ENCODE measurements around the gene URB1. TPM values are rescaled to one million over a fixed set of nuclear protein-coding genes. Genes with fewer than 3 reads are reported as not detected.

URB1 gene
- total and polyA plus RNA-seq, 9 of the 15 experiments (the other 6 are each of a cell fraction or from before 2014, with no cell fraction given) = 0.97 to 53.6 (median 21.5) TPM

DNA sequence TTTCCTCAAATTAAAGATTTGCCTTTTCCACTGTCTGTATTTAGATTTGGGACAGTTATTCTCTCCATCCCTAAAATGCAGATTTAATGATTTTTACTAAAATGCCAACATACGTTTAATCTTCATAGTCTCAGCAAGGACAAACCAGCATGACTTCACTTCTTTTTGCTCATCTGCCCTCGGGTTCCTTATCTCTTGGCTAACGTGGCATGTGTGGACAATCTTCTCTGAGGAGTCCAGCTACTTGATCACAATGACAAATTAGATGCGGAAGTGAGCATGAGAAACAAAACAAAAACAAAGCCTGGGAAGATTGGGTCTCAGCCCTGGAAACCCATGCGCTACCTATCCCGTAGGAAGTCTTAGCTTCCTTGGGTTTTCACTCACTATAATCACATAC is 93.1 kb downstream of the URB1 start:
- Histone ChIP-seq H2AFZ (ENCODE audit: low read depth, low read length) (no peak overlapping the region), H4K20me1 (replicated peaks; ENCODE audit: control insufficient read depth, insufficient read depth, low read length) (no peaks in the 10 kb centered on the region), H3K79me2 (ENCODE audit: control insufficient read depth, insufficient read depth, low read length) (no peaks in the 10 kb centered on the region), H3K36me3 (ENCODE audit: control insufficient read depth, insufficient read depth, low read length) (peaks cover 34% of the 10 kb centered on the region), H3K4me3 (no peak overlapping the region), H3K27ac (ENCODE audit: extremely low read depth, low read depth, low read length) (no peak overlapping the region), H3K9me3 (replicated peaks; ENCODE audit: control insufficient read depth, insufficient read depth, low read depth, low read length) (peaks cover 6% of the 10 kb centered on the region), H3K9ac (ENCODE audit: insufficient read depth in 1 of 2, low read depth in 2 of 2, low read length in 2 of 2) (no peak overlapping the region), H3K9me1 (ENCODE audit: control insufficient read depth, insufficient read depth, low read length) (peaks cover 3% of the 10 kb centered on the region), H3K4me2 (ENCODE audit: insufficient read depth, low read length) (no peak overlapping the region), H3K4me1 (replicated peaks in 1 of 2; ENCODE audit: control insufficient read depth in 2 of 2, insufficient read depth in 2 of 2, low read length in 2 of 2) (peaks cover 2 to 11% of the 10 kb centered on the region in 2 experiments; a peak in 4 of 5 replicates), H3K27me3 (ENCODE audit: control insufficient read depth in 2 of 2, insufficient read depth in 2 of 2, low read length in 2 of 2) (no peaks in the 10 kb centered on the region)
- POLR2A ChIA-PET = interaction anchor here (1.1 to 2.1 kb wide), 2 partner anchors 14 to 21 kb away, joined by 4 to 6 read pairs; partner anchors contain the start of gene MIS18A
- intact Hi-C loops (cut with micrococcal nuclease) = loop anchor here (10.0 kb wide), 1 partner anchor 285 kb away; the partner anchor contains the start of gene TCP10L
- no TSS peak for BruUV-seq (replicated peaks)
- in situ Hi-C loops (cut with MboI) = no loop called here
- WGBS (ENCODE audit: insufficient coverage, low coverage, missing lambda C conversion rate) = 53% methylated on average over 6 of the region's 6 CpGs
- peak; percentile 11 for FAIRE-seq
- DNase-seq (ENCODE audit: extremely low read depth in 1 of 4, low spot score in 3 of 4) = no peak
- ATAC-seq = no peak
- CTCF ChIA-PET (ENCODE audit: low intra/inter-chr PET ratio) = no interaction called here
- TF ChIP-seq MEIS2 (IDR thresholded peaks at IDR 0.05; ENCODE audit: partially characterized antibody) (peak; percentile 20), SIX5 (IDR thresholded peaks at IDR 0.05; ENCODE audit: borderline replicate concordance in 1 of 2, insufficient read depth in 1 of 2, low read depth in 1 of 2, low read length in 2 of 2) (no peak), ZFP1 (CRISPR knock-in tag; IDR thresholded peaks at IDR 0.05) (no peak), ELF1 (tag; IDR thresholded peaks at IDR 0.05) (no peak), NCOA1 (IDR thresholded peaks at IDR 0.05; ENCODE audit: low read depth) (no peak), ZNF253 (CRISPR knock-in tag; conservative IDR thresholded peaks at IDR 0.05) (no peak), ZNF124 (CRISPR knock-in tag; IDR thresholded peaks at IDR 0.05) (no peak), ZEB2 (IDR thresholded peaks at IDR 0.05) (no peak), ZNF668 (CRISPR knock-in tag; IDR thresholded peaks at IDR 0.05) (no peak), BHLHE40 (IDR thresholded peaks at IDR 0.05; ENCODE audit: low read length) (peak; percentile 64), ZNF184 (CRISPR knock-in tag; IDR thresholded peaks at IDR 0.05) (no peak), ZKSCAN3 (CRISPR knock-in tag; IDR thresholded peaks at IDR 0.05) (no peak), TBL1XR1 (IDR thresholded peaks at IDR 0.05; ENCODE audit: low read length in 2 of 2) (no peak)
- TF ChIP-seq, protein P1, sequence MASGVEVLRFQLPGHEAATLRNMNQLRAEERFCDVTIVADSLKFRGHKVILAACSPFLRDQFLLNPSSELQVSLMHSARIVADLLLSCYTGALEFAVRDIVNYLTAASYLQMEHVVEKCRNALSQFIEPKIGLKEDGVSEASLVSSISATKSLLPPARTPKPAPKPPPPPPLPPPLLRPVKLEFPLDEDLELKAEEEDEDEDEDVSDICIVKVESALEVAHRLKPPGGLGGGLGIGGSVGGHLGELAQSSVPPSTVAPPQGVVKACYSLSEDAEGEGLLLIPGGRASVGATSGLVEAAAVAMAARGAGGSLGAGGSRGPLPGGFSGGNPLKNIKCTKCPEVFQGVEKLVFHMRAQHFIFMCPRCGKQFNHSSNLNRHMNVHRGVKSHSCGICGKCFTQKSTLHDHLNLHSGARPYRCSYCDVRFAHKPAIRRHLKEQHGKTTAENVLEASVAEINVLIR (CRISPR knock-in tag; IDR thresholded peaks at IDR 0.05) = no peak
- TF ChIP-seq, protein P2, sequence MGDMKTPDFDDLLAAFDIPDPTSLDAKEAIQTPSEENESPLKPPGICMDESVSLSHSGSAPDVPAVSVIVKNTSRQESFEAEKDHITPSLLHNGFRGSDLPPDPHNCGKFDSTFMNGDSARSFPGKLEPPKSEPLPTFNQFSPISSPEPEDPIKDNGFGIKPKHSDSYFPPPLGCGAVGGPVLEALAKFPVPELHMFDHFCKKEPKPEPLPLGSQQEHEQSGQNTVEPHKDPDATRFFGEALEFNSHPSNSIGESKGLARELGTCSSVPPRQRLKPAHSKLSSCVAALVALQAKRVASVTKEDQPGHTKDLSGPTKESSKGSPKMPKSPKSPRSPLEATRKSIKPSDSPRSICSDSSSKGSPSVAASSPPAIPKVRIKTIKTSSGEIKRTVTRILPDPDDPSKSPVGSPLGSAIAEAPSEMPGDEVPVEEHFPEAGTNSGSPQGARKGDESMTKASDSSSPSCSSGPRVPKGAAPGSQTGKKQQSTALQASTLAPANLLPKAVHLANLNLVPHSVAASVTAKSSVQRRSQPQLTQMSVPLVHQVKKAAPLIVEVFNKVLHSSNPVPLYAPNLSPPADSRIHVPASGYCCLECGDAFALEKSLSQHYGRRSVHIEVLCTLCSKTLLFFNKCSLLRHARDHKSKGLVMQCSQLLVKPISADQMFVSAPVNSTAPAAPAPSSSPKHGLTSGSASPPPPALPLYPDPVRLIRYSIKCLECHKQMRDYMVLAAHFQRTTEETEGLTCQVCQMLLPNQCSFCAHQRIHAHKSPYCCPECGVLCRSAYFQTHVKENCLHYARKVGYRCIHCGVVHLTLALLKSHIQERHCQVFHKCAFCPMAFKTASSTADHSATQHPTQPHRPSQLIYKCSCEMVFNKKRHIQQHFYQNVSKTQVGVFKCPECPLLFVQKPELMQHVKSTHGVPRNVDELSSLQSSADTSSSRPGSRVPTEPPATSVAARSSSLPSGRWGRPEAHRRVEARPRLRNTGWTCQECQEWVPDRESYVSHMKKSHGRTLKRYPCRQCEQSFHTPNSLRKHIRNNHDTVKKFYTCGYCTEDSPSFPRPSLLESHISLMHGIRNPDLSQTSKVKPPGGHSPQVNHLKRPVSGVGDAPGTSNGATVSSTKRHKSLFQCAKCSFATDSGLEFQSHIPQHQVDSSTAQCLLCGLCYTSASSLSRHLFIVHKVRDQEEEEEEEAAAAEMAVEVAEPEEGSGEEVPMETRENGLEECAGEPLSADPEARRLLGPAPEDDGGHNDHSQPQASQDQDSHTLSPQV (IDR thresholded peaks at IDR 0.05) = no peak
- TF ChIP-seq, protein P3, sequence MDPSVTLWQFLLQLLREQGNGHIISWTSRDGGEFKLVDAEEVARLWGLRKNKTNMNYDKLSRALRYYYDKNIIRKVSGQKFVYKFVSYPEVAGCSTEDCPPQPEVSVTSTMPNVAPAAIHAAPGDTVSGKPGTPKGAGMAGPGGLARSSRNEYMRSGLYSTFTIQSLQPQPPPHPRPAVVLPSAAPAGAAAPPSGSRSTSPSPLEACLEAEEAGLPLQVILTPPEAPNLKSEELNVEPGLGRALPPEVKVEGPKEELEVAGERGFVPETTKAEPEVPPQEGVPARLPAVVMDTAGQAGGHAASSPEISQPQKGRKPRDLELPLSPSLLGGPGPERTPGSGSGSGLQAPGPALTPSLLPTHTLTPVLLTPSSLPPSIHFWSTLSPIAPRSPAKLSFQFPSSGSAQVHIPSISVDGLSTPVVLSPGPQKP (CRISPR knock-in tag; IDR thresholded peaks at IDR 0.05) = no peak
- TF ChIP-seq, protein P4, sequence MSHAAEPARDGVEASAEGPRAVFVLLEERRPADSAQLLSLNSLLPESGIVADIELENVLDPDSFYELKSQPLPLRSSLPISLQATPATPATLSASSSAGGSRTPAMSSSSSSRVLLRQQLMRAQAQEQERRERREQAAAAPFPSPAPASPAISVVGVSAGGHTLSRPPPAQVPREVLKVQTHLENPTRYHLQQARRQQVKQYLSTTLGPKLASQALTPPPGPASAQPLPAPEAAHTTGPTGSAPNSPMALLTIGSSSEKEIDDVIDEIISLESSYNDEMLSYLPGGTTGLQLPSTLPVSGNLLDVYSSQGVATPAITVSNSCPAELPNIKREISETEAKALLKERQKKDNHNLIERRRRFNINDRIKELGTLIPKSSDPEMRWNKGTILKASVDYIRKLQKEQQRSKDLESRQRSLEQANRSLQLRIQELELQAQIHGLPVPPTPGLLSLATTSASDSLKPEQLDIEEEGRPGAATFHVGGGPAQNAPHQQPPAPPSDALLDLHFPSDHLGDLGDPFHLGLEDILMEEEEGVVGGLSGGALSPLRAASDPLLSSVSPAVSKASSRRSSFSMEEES (CRISPR knock-in tag; IDR thresholded peaks at IDR 0.05) = no peak
